Heart left ventricle (tissue), 13 donors: ENCODE measurements around the gene KCNG2.

Experiments
- CTCF ChIP-seq, 12 donors: fragments of 200-600 bp; sonication (generic) in 4 of 12; IDR thresholded peaks; one replicate each; pipeline versions ENCODE4 v1.5.0 to v1.8.0; 2018 to 2022; ENCODE audit warnings: antibody characterized with exemption in 12 of 12, mild to moderate bottlenecking in 5 of 12
- POLR2A ChIP-seq, 2 donors: fragments of 450-650 bp; IDR thresholded peaks; one replicate each; pipeline ENCODE4 v1.6.1; 2017; ENCODE audit warnings: antibody characterized with exemption in 2 of 2, mild to moderate bottlenecking in 2 of 2, moderate library complexity in 2 of 2
- donor health status: ischemic (EF 13 %, LVEDD 7.1; RV severe dilation, severe dysfunction).
- donor health status: DM: no; HTN: yes; CAD: no.
- donor health status: DM: no; HTN: no; CAD: no.
- donor health status: ischemic (EF 25% LVEDD 6.9; RV normal size, moderate dysfunction).
- donor health status: ischemic (EF 25% LVEDD 5.7; RV mildly dilated, moderate dysfunction).
- donor health status: ischemic (EF 35%, LVEDD 5.7; RV mildly dilated, moderate dysfunction).
- donor health status: nonischemic (EF 11% LVEDD 7.7; RV severe dilation, severe dysfunction).
- donor health status: DM: yes; HTN: yes; CAD: no.
- donor health status: PGD.
- donor health status: ischemic (EF 29% LVEDD 5.4; RV normal size, mild dysfunction).
- donor health status: nonischemic (EF 23%, LVEDD 6.1; RV moderate dilation, normal function).

- no peak for TF ChIP-seq CTCF (IDR thresholded peaks at IDR 0.05)
- TF ChIP-seq POLR2A (IDR thresholded peaks at IDR 0.05) = no peak
These were observed 58.6 kb downstream of the KCNG2 start for GRCh38 chr18:79856119-79857007.
